ENCODE results near the gene TP53INP2.
"Not testable (repeated sequence)": the region's sequence is repeated elsewhere in the genome, so short reads cannot be mapped to it uniquely, and the experiment has no call there.

DNA sequence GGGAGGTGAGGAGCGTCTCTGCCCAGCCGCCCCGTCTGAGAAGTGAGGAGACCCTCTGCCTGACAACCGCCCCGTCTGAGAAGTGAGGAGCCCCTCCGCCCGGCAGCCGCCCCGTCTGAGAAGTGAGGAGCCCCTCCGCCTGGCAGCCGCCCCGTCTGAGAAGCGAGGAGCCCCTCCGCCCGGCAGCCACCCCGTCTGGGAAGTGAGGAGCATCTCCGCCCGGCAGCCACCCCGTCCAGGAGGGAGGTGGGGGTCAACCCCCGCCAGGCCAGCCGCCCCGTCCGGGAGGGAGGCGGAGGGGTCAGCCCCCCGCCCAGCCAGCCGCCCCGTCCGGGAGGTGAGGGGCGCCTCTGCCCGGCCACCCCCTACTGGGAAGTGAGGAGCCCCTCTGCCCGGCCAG, 45.5 kb upstream of the TP53INP2 start:
- not testable (repeated sequence) for TF ChIP-seq HDAC6 (IDR thresholded peaks at IDR 0.05; ENCODE audit: low read depth, low read length); NCOA5 (CRISPR knock-in tag; IDR thresholded peaks at IDR 0.05); TCF12 (IDR thresholded peaks at IDR 0.05); TCF12 (CRISPR knock-in tag; IDR thresholded peaks at IDR 0.05); ZFP37 (CRISPR knock-in tag; IDR thresholded peaks at IDR 0.05; ENCODE audit: borderline replicate concordance); RFX5 (IDR thresholded peaks at IDR 0.05; ENCODE audit: low read depth, low read length); CHD2 (IDR thresholded peaks at IDR 0.05; ENCODE audit: low read depth, low read length); PAWR (CRISPR knock-in tag; IDR thresholded peaks at IDR 0.05; ENCODE audit: borderline replicate concordance); ZNF737 (CRISPR knock-in tag; IDR thresholded peaks at IDR 0.05; ENCODE audit: borderline replicate concordance); SRSF4 (IDR thresholded peaks at IDR 0.05; ENCODE audit: low read depth, low read length, poor library complexity, severe bottlenecking); MAZ (IDR thresholded peaks at IDR 0.05; ENCODE audit: borderline replicate concordance, low read depth, low read length); MAZ (CRISPR knock-in tag; IDR thresholded peaks at IDR 0.05; ENCODE audit: low read depth); ZNF549 (CRISPR knock-in tag; IDR thresholded peaks at IDR 0.05); ZFP41 (CRISPR knock-in tag; IDR thresholded peaks at IDR 0.05; ENCODE audit: borderline replicate concordance)
- TF ChIP-seq, protein P1, sequence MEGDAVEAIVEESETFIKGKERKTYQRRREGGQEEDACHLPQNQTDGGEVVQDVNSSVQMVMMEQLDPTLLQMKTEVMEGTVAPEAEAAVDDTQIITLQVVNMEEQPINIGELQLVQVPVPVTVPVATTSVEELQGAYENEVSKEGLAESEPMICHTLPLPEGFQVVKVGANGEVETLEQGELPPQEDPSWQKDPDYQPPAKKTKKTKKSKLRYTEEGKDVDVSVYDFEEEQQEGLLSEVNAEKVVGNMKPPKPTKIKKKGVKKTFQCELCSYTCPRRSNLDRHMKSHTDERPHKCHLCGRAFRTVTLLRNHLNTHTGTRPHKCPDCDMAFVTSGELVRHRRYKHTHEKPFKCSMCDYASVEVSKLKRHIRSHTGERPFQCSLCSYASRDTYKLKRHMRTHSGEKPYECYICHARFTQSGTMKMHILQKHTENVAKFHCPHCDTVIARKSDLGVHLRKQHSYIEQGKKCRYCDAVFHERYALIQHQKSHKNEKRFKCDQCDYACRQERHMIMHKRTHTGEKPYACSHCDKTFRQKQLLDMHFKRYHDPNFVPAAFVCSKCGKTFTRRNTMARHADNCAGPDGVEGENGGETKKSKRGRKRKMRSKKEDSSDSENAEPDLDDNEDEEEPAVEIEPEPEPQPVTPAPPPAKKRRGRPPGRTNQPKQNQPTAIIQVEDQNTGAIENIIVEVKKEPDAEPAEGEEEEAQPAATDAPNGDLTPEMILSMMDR (CRISPR knock-in tag; IDR thresholded peaks at IDR 0.05) = not testable (repeated sequence)
- TF ChIP-seq, protein P2, sequence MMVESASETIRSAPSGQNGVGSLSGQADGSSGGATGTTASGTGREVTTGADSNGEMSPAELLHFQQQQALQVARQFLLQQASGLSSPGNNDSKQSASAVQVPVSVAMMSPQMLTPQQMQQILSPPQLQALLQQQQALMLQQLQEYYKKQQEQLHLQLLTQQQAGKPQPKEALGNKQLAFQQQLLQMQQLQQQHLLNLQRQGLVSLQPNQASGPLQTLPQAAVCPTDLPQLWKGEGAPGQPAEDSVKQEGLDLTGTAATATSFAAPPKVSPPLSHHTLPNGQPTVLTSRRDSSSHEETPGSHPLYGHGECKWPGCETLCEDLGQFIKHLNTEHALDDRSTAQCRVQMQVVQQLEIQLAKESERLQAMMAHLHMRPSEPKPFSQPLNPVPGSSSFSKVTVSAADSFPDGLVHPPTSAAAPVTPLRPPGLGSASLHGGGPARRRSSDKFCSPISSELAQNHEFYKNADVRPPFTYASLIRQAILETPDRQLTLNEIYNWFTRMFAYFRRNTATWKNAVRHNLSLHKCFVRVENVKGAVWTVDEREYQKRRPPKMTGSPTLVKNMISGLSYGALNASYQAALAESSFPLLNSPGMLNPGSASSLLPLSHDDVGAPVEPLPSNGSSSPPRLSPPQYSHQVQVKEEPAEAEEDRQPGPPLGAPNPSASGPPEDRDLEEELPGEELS (CRISPR knock-in tag; IDR thresholded peaks at IDR 0.05) = not testable (repeated sequence)
